Panc1 (cell line): ENCODE measurements around the gene ABCC3.

Experiments
- CTCF ChIP-seq: fragments of 450-650 bp; IDR thresholded peaks from 2 replicates; pipeline ENCODE4 v1.5.1; 2017; ENCODE audit warnings: mild to moderate bottlenecking
- POLR2AphosphoS5 ChIP-seq: IDR thresholded peaks from 2 replicates; pipeline ENCODE4 v1.6.1; 2012; ENCODE audit warnings: mild to moderate bottlenecking, low read depth, low read length, moderate library complexity
- REST ChIP-seq, 2 experiments: IDR thresholded peaks; 2 replicates each; pipeline ENCODE4 v1.6.1; 2011 to 2012; ENCODE audit warnings: low read depth in 2 of 2, control low read depth in 1 of 2, low read length in 1 of 2, mild to moderate bottlenecking in 1 of 2, moderate library complexity in 1 of 2; ENCODE audit not compliant: insufficient read depth in 1 of 2
- SIN3A ChIP-seq: IDR thresholded peaks from 2 replicates; pipeline ENCODE4 v1.6.1; 2012; ENCODE audit warnings: low read depth, mild to moderate bottlenecking, low read length, moderate library complexity, borderline replicate concordance; ENCODE audit not compliant: insufficient read depth
- TCF7L2 ChIP-seq: IDR thresholded peaks from 2 replicates; pipeline ENCODE4 v1.6.1; 2011; ENCODE audit warnings: mild to moderate bottlenecking, low read depth, low read length, inconsistent platforms

GRCh38 chr17:50690887-50691549 lies 56.3 kb downstream of the ABCC3 start:
- TF ChIP-seq REST (IDR thresholded peaks at IDR 0.05; ENCODE audit: insufficient read depth in 1 of 2, low read depth in 2 of 2, low read length in 1 of 2) (no peak), CTCF (no peak), POLR2AphosphoS5 (no peak), SIN3A (no peak), TCF7L2 (no peak)
